GM19328 (cell line): ENCODE results near the gene GABRD.

Experiments
- ATAC-seq: cut with Tn5 transposase; IDR thresholded peaks from one replicate; pipeline ENCODE4 v1.9.1; 2021; ENCODE audit warnings: mild to moderate bottlenecking, moderate library complexity; ENCODE audit not compliant: unreplicated experiment

Gene GABRD

GRCh38 chr1:1984560-1985070, 34.5 kb upstream of the GABRD start:
- no peak for ATAC-seq

- no peak for ATAC-seq
Measured at GRCh38 chr1:1985375-1986050, 33.6 kb upstream of the GABRD start.

GRCh38 chr1:1986451-1987141, 32.5 kb upstream of the GABRD start:
- no peak for ATAC-seq

GRCh38 chr1:1987142-1987510, 32.0 kb upstream of the GABRD start:
- ATAC-seq, result no peak

- ATAC-seq, result no peak
Measured at GRCh38 chr1:1988061-1988945, 30.8 kb upstream of the GABRD start.

GRCh38 chr1:1989102-1989542, 30.0 kb upstream of the GABRD start:
- no peak for ATAC-seq

GRCh38 chr1:1989789-1990188, 29.4 kb upstream of the GABRD start:
- no peak for ATAC-seq

- ATAC-seq, result no peak
Measured at GRCh38 chr1:1990222-1990621, 28.9 kb upstream of the GABRD start.

GRCh38 chr1:1994536-1994935, 24.6 kb upstream of the GABRD start:
- ATAC-seq, result no peak

- no peak for ATAC-seq
Measured at GRCh38 chr1:1996207-1996651, 22.9 kb upstream of the GABRD start.

GRCh38 chr1:1997576-1997975, 21.6 kb upstream of the GABRD start:
- no peak for ATAC-seq

- no peak for ATAC-seq
Measured at GRCh38 chr1:2000432-2000831, 18.7 kb upstream of the GABRD start.

GRCh38 chr1:2000850-2001249, 18.3 kb upstream of the GABRD start:
- no peak for ATAC-seq

GRCh38 chr1:2001773-2002411, 17.3 kb upstream of the GABRD start:
- no peak for ATAC-seq

- no peak for ATAC-seq
Measured at GRCh38 chr1:2003541-2004131, 15.5 kb upstream of the GABRD start, which contains the start of gene CFAP74. CFAP74 (minus strand) TSS chr1:2003786; CDS start chr1:1990956, 12,830 bp downstream.

- no peak for ATAC-seq
Measured at GRCh38 chr1:2004856-2005255, 14.3 kb upstream of the GABRD start.

- ATAC-seq, result no peak
Measured at GRCh38 chr1:2009101-2010053, 9.8 kb upstream of the GABRD start.

- no peak for ATAC-seq
Measured at GRCh38 chr1:2014181-2014580, 5.0 kb upstream of the GABRD start.
